Hepatocyte (in vitro differentiated cells): ENCODE results near the gene MSRB1. TPM values are rescaled to one million over a fixed set of nuclear protein-coding genes. Genes with fewer than 3 reads are reported as not detected.

Experiments used
- DNase-seq: peaks from one replicate; pipeline ENCODE4 v3.0.0-alpha.2; 2016; ENCODE audit warnings: low spot score
- H2AFZ ChIP-seq: fragments of 200-600 bp; sonication (generic); 2 replicates; pipeline ENCODE4 v1.6.0; 2016; ENCODE audit warnings: antibody characterized with exemption, mild to moderate bottlenecking
- H3K27ac ChIP-seq: fragments of 200-600 bp; sonication (generic); 2 replicates; pipeline ENCODE4 v1.5.1; 2016; ENCODE audit warnings: mild to moderate bottlenecking
- H3K27me3 ChIP-seq: fragments of 200-600 bp; sonication (generic); 2 replicates; pipeline ENCODE4 v1.6.1; 2016
- H3K36me3 ChIP-seq: fragments of 200-600 bp; sonication (generic); replicated peaks from 2 replicates; pipeline ENCODE4 v1.5.1; 2016; ENCODE audit warnings: low read depth; ENCODE audit not compliant: insufficient read depth
- H3K4me1 ChIP-seq: fragments of 200-600 bp; sonication (generic); 2 replicates; pipeline ENCODE4 v1.5.1; 2016; ENCODE audit warnings: mild to moderate bottlenecking, moderate library complexity; ENCODE audit not compliant: insufficient read depth
- H3K4me2 ChIP-seq: fragments of 200-600 bp; sonication (generic); 2 replicates; pipeline ENCODE4 v1.6.0; 2016
- H3K4me3 ChIP-seq: fragments of 200-600 bp; sonication (generic); 2 replicates; pipeline ENCODE4 v1.5.1; 2016; ENCODE audit warnings: mild to moderate bottlenecking
- H3K79me2 ChIP-seq: fragments of 200-600 bp; sonication (generic); 2 replicates; pipeline ENCODE4 v1.6.0; 2017; ENCODE audit warnings: mild to moderate bottlenecking
- H3K9me2 ChIP-seq: fragments of 200-600 bp; sonication (generic); replicated peaks from 2 replicates; pipeline ENCODE4 v1.6.0; 2017; ENCODE audit warnings: mild to moderate bottlenecking; ENCODE audit not compliant: insufficient read depth
- H3K9me3 ChIP-seq: fragments of 200-600 bp; sonication (generic); 2 replicates; pipeline ENCODE4 v1.5.1; 2016; ENCODE audit warnings: low read depth, mild to moderate bottlenecking
- H4K20me1 ChIP-seq: fragments of 200-600 bp; sonication (generic); 2 replicates; pipeline ENCODE4 v1.6.0; 2016; ENCODE audit warnings: mild to moderate bottlenecking; ENCODE audit not compliant: insufficient read depth, poor library complexity, severe bottlenecking
- CTCF ChIP-seq: fragments of 200-600 bp; sonication (generic); IDR thresholded peaks from 2 replicates; pipeline ENCODE4 v1.5.1; 2016; ENCODE audit warnings: antibody characterized with exemption, mild to moderate bottlenecking; ENCODE audit not compliant: poor library complexity
- EZH2 ChIP-seq: fragments of 200-600 bp; sonication (generic); IDR thresholded peaks from 2 replicates; pipeline ENCODE4 v1.6.1; 2016; ENCODE audit warnings: antibody characterized with exemption, mild to moderate bottlenecking, borderline replicate concordance
- EZH2phosphoT487 ChIP-seq: fragments of 200-600 bp; sonication (generic); IDR thresholded peaks from one replicate; pipeline ENCODE4 v1.6.1; 2018; ENCODE audit warnings: antibody characterized with exemption, mild to moderate bottlenecking, low read depth, moderate library complexity; ENCODE audit not compliant: unreplicated experiment, severe bottlenecking
- WGBS: methylation state at CpG from one replicate; pipeline ENCODE4 v1.1.6; 2016; ENCODE audit warnings: low lambda C conversion rate; ENCODE audit errors: missing lambda C conversion rate; 5-methylcytosine and 5-hydroxymethylcytosine counted together
- polyA plus RNA-seq: library from polyadenylated mRNA; unstranded; fragments of >200 nt; fragmentation: Nextera tagmentation; extraction: Ambion mirVana; gene quantifications from 2 replicates; pipeline ENCODE4 v1.2.1, GENCODE V29; 2016
- total RNA-seq: library from RNA; depleted of rRNA; stranded (reverse); fragments of >200 nt; gene quantifications from 2 replicates; pipeline ENCODE4 v1.2.3, GENCODE V29; 2014

The MSRB1 gene
- total and polyA plus RNA-seq, 2 experiments from 2014 or later: 31.3 to 62.4 TPM

GRCh38 chr16:1947369-1947670 is 4.3 kb upstream of the MSRB1 start:
- no peaks in the 10 kb centered on the region for H3K27me3 ChIP-seq
- H3K36me3 ChIP-seq: no peaks in the 10 kb centered on the region
- no peak overlapping the region for H2AFZ ChIP-seq
- no peaks in the 10 kb centered on the region for H3K9me3 ChIP-seq
- no peak overlapping the region for H3K4me2 ChIP-seq
- no peak overlapping the region for H3K4me3 ChIP-seq
- 90% methylated on average over 9 of the region's 9 CpGs for WGBS
- H3K9me2 ChIP-seq: no peaks in the 10 kb centered on the region
- H3K27ac ChIP-seq: no peak overlapping the region
- no peaks in the 10 kb centered on the region for H4K20me1 ChIP-seq
- TF ChIP-seq EZH2phosphoT487 (no peak), EZH2 (no peak), CTCF (no peak)
- H3K79me2 ChIP-seq: peaks cover 6% of the 10 kb centered on the region
- peaks cover 2% of the 10 kb centered on the region for H3K4me1 ChIP-seq
- no peak for DNase-seq

GRCh38 chr16:1946495-1947368 is 3.7 kb upstream of the MSRB1 start:
- H3K79me2 ChIP-seq: peaks cover 10% of the 10 kb centered on the region
- no peaks in the 10 kb centered on the region for H3K27me3 ChIP-seq
- no peaks in the 10 kb centered on the region for H3K36me3 ChIP-seq
- no peak overlapping the region for H3K27ac ChIP-seq
- no peak overlapping the region for H3K4me3 ChIP-seq
- WGBS: 93% methylated on average over 38 of the region's 38 CpGs
- no peak overlapping the region for H2AFZ ChIP-seq
- no peaks in the 10 kb centered on the region for H3K9me2 ChIP-seq
- H3K4me1 ChIP-seq: peaks cover 8% of the 10 kb centered on the region
- H3K9me3 ChIP-seq: no peaks in the 10 kb centered on the region
- DNase-seq: no peak
- TF ChIP-seq CTCF (no peak), EZH2 (no peak), EZH2phosphoT487 (no peak)
- no peaks in the 10 kb centered on the region for H4K20me1 ChIP-seq
- H3K4me2 ChIP-seq: no peak overlapping the region

GRCh38 chr16:1945559-1946391 is 2.8 kb upstream of the MSRB1 start:
- H3K4me3 ChIP-seq: no peak overlapping the region
- no peak overlapping the region for H3K27ac ChIP-seq
- no peaks in the 10 kb centered on the region for H3K36me3 ChIP-seq
- H2AFZ ChIP-seq: no peak overlapping the region
- no peak overlapping the region for H3K4me2 ChIP-seq
- 91% methylated on average over 19 of the region's 19 CpGs for WGBS
- no peaks in the 10 kb centered on the region for H3K9me2 ChIP-seq
- no peak for DNase-seq
- H3K27me3 ChIP-seq: no peaks in the 10 kb centered on the region
- TF ChIP-seq CTCF (no peak), EZH2phosphoT487 (no peak), EZH2 (no peak)
- peaks cover 10% of the 10 kb centered on the region for H3K79me2 ChIP-seq
- peaks cover 16% of the 10 kb centered on the region for H3K4me1 ChIP-seq
- H3K9me3 ChIP-seq: no peaks in the 10 kb centered on the region
- H4K20me1 ChIP-seq: no peaks in the 10 kb centered on the region
